Urinary bladder (tissue), 4 donors: ENCODE measurements around the gene SFPQ. TPM values are rescaled to one million over a fixed set of nuclear protein-coding genes. Genes with fewer than 3 reads are reported as not detected.
"Not testable (repeated sequence)": the region's sequence is repeated elsewhere in the genome, so short reads cannot be mapped to it uniquely, and the experiment has no call there.

Source experiments
- DNase-seq: peaks from one replicate; pipeline ENCODE4 v3.0.0-alpha.2; 2015; ENCODE audit errors: extremely low spot score
- H3K27ac ChIP-seq: one replicate; pipeline ENCODE4 v1.5.1; 2013; ENCODE audit warnings: low read depth, mild to moderate bottlenecking, moderate library complexity
- H3K36me3 ChIP-seq: one replicate; pipeline ENCODE4 v1.6.1; 2013; ENCODE audit warnings: mild to moderate bottlenecking, moderate library complexity; ENCODE audit not compliant: insufficient read depth
- H3K4me1 ChIP-seq: one replicate; pipeline ENCODE4 v1.6.1; 2013; ENCODE audit warnings: mild to moderate bottlenecking, moderate library complexity; ENCODE audit not compliant: insufficient read depth
- H3K4me3 ChIP-seq: one replicate; pipeline ENCODE4 v1.5.1; 2013; ENCODE audit warnings: low read depth, low read length
- WGBS: extraction: QIAGEN DNeasy Blood & Tissue Kit; methylation state at CpG from one replicate; pipeline ENCODE4 v1.1.7; 2013; 5-methylcytosine and 5-hydroxymethylcytosine counted together
- polyA plus RNA-seq: library from polyadenylated mRNA; stranded (reverse); fragments of 200-250 nt; gene quantifications from one replicate; pipeline ENCODE4 v1.2.3, GENCODE V29; 2013
- small RNA-seq: library from RNA; depleted of rRNA; stranded (forward); fragments of <200 nt; gene quantifications from one replicate; pipeline ENCODE3, GENCODE V24; 2014
- total RNA-seq: library from RNA; depleted of rRNA; stranded (reverse); fragments of >200 nt; gene quantifications from one replicate; pipeline ENCODE4 v1.2.3, GENCODE V29; 2014
- donor health status: healthy with polysubstance abuse.
- donor health status: healthy.

The SFPQ gene
- total and polyA plus RNA-seq, 2 donors, result 134 to 293 TPM

DNA sequence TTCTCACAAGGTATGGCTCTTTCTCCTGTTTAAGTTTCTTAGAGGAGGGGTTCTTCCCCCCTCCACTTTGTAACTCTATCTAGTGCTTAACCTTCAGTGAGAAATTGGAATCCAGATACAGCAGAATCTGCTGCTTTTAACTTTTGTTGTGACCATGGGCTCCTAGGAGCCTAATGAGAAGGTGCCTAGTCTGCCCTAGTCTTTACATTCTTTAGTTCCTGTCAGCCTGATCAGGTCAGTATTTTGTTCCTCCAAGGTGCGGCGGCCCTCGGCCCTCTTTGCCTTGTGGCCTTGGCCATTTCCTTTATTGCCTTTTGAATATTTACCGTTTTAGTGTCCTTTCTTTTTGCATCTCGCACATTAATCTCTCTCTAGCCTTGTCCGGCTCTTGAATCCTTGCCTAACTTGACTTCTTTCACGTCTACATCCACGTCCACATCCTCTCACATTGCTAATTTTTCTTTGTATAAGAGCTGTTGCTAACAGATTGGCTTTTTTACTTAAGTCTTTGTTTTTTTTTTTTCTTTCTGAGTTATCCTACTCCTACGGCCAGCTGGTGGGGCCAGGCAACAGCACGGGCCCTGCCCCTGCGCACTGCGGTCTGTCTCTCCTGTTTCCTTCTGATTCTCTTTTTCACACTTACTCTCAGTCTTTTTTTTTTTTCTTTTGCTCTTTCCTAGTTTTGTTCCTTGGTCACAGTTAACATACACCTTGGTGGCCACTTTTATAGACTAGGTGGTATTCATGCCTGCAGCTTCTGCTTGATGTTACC is 49.0 kb downstream of the SFPQ start:
- WGBS, result 84% methylated on average over 12 of the region's 12 CpGs
- H3K27ac ChIP-seq, result no peak overlapping the region
- no peak overlapping the region for H3K4me3 ChIP-seq
- no peaks in the 10 kb centered on the region for H3K4me1 ChIP-seq
- no peaks in the 10 kb centered on the region for H3K36me3 ChIP-seq
- no peak for DNase-seq

DNA sequence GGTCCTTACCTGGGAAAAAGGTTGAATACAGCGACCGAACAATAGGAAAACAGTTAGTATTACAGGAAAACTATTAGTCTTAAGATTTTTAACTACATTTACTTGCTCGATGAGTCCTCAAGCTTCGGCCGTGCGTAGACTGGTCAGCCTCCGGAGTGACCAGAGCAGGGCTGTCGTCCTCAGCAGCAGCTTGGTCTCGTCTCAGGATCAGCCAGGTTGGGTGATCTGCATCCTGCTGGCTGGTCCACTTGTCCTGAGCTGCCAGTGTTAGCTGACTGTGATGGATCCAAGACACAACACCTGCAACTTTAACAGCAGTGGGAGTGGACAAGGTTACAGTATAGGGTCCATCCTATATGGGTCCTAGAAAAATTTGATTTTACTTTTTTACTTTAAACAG is 50.2 kb downstream of the SFPQ start:
- DNase-seq, H3K4me1 ChIP-seq, H3K4me3 ChIP-seq, H3K27ac ChIP-seq, H3K36me3 ChIP-seq: not testable (repeated sequence)
- WGBS, result 71% methylated on average over 9 of the region's 9 CpGs

DNA sequence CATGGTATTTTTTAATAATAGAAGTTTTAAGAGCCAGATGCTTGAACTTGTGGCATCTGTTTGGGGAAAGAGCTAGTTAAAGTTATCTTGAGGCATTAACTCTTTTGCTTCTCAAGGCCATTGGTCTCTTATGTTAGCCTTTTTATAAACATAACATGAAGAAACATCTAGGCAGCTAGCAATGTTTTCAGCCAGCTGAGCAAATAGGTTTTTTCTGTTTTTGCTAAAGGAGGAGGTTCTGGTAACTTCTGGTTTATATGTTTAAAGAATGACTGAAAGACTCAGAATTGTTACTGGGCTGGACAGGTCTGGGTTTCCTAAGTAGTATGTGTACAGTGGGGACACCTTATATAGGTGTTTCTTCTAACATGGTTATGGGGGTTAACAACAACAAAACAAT is 50.7 kb downstream of the SFPQ start:
- H3K4me3 ChIP-seq, H3K36me3 ChIP-seq, DNase-seq, H3K27ac ChIP-seq, H3K4me1 ChIP-seq: not testable (repeated sequence)

DNA sequence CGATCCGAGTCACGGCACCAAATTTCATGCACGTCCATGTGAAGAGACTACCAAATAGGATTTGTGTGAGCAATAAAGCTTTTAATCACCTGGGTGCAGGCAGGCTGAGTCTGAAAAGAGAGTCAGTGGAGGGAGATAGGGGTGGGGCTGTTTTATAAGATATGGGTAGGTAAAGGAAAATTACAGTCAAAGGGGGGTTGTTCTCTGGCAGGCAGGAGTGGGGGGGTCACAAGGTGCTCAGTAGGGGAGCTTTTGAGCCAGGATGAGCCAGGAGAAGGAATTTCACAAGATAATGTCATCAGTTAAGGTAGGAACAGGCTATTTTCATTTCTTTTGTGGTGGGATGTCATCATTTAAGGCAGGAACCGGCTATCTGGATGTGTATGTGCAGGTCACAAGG is 55.4 kb downstream of the SFPQ start:
- DNase-seq, H3K36me3 ChIP-seq, H3K27ac ChIP-seq, H3K4me3 ChIP-seq, H3K4me1 ChIP-seq: not testable (repeated sequence)
- 82% methylated on average over 5 of the region's 5 CpGs for WGBS

DNA sequence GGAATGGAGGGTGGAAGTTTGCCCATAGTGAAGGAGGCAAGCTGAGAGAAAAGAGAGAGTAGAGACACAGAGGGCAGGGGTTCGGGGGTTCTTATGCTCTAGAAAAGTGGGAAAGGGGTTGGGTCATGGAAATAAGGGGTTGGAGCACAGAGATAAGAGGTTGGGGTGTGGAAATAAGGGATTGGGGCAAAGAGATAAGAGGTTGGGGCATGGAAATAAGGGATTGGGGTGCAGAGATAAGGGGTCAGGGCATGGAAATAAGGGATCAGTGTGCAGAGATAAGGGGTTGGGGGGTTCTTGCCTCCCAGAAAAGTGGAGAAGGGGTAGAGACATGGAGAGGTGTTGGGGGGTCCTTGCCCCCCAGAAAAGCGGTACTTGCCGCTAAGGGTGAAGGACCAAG is 56.2 kb downstream of the SFPQ start:
- H3K4me1 ChIP-seq, result no peaks in the 10 kb centered on the region
- no peaks in the 10 kb centered on the region for H3K36me3 ChIP-seq
- no peak overlapping the region for H3K27ac ChIP-seq
- 90% methylated on average over 3 of the region's 3 CpGs for WGBS
- no peak for DNase-seq
- H3K4me3 ChIP-seq, result no peak overlapping the region

Small RNAs within 50 kb of the gene (small RNA-seq; reads per million reads assigned to genes)
- gene RF00019, result not detected

Other genes with a start within 250 kb of the SFPQ start
- 31.6 TPM for gene TMEM35B, start 207.8 kb downstream of the SFPQ start, total RNA-seq
- gene TMEM35B, start 207.8 kb downstream of the SFPQ start, polyA plus RNA-seq, result 83.9 TPM
- 45.4 TPM for gene ZMYM6, start 161.2 kb downstream of the SFPQ start, total RNA-seq
- gene ZMYM6, start 161.2 kb downstream of the SFPQ start, polyA plus RNA-seq, result 8.5 TPM
- gene ZMYM1, start 113.8 kb downstream of the SFPQ start, total RNA-seq, result 61.6 TPM
- gene ZMYM1, start 113.8 kb downstream of the SFPQ start, polyA plus RNA-seq, result 6.0 TPM
- gene ZMYM4, start 75.6 kb upstream of the SFPQ start, total RNA-seq, result 75.3 TPM
- 14.1 TPM for gene ZMYM4, start 75.6 kb upstream of the SFPQ start, polyA plus RNA-seq